Measurements from ENCODE around the gene HAND2. TPM values are rescaled to one million over a fixed set of nuclear protein-coding genes. Genes with fewer than 3 reads are reported as not detected.
A peak's percentile ranks its signal among the peaks of the same experiment; 100 is the strongest.

Gene HAND2
- total and polyA plus RNA-seq, 12 donors = 48.6 to 196 (median 117) TPM

DNA sequence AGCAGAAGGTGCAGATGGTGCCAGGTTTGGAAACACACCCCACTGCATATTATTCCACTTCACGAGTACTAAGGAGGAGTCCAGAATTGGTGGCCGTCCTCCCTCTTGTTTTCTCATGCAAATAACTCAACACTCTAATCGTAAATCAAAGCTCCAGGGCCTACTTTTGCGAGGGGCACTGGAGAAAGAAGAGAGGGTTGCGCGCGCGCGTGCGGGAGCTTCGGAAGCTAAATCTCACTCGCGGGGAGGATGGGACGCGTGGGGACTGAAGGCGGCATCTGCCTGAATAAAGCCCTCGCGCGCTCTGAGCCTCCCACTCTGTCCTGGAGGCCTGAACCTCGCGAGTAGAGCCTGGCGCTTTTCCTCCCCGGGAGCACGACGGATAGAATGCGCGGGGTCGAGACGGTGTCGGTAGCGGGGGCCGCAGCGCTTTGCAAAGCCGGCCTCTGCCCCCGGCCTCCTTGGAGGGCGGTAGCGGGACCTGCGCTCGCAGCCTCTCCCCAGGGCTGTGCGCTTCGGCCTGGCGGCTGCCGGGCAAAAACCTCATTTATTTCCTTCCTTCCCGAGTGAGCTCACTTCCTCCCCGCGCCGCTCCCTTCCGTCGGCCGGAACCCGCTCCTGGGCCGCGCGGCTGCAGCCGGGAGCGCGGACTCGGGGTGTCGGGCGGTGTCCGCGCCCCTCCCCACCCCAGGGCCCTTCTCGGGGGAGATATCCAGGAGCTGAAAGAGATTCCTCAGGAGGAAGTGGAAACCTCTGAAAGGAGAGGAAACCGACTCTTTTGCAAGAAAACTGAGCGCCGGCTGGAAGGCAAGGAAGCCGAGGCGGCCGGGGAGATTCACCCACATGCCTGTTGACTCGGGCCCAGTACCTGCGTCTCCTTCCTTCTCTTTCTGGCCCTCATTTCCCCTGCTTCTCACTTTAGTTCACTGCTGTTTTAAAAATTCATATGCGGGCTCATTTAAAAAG, 20.7 kb downstream of the HAND2 start:
- Histone ChIP-seq H3K36me3 (no peaks in the 10 kb centered on the region), H3K4me1 (peaks cover 0 to 61% (median 13%) of the 10 kb centered on the region in 9 donors), H3K4me3 (peak overlapping the region; percentile 25 to 60 (median 59)), H3K27me3 (peaks cover 0 to 98% (median 13%) of the 10 kb centered on the region in 7 donors), H3K9me3 (peaks cover 0 to 7% (median 0%) of the 10 kb centered on the region in 11 donors), H3K27ac (peak overlapping the region; percentile 77 to 94 (median 90))
- TF ChIP-seq, protein P1, sequence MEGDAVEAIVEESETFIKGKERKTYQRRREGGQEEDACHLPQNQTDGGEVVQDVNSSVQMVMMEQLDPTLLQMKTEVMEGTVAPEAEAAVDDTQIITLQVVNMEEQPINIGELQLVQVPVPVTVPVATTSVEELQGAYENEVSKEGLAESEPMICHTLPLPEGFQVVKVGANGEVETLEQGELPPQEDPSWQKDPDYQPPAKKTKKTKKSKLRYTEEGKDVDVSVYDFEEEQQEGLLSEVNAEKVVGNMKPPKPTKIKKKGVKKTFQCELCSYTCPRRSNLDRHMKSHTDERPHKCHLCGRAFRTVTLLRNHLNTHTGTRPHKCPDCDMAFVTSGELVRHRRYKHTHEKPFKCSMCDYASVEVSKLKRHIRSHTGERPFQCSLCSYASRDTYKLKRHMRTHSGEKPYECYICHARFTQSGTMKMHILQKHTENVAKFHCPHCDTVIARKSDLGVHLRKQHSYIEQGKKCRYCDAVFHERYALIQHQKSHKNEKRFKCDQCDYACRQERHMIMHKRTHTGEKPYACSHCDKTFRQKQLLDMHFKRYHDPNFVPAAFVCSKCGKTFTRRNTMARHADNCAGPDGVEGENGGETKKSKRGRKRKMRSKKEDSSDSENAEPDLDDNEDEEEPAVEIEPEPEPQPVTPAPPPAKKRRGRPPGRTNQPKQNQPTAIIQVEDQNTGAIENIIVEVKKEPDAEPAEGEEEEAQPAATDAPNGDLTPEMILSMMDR (IDR thresholded peaks at IDR 0.05) = no peak
- ATAC-seq (peak; percentile 55 to 86 (median 72)), DNase-seq (peak; percentile 63 to 72)
- 4 to 7% methylated on average over 69 to 72 of the region's 72 CpGs for WGBS, 2 donors
- intact Hi-C loops (cut with DNase I) = loop anchor here in 9 of 10 donors (2.0 to 10.0 kb wide), 14 partner anchors 19 to 805 kb away; no protein-coding TSS in a partner anchor

DNA sequence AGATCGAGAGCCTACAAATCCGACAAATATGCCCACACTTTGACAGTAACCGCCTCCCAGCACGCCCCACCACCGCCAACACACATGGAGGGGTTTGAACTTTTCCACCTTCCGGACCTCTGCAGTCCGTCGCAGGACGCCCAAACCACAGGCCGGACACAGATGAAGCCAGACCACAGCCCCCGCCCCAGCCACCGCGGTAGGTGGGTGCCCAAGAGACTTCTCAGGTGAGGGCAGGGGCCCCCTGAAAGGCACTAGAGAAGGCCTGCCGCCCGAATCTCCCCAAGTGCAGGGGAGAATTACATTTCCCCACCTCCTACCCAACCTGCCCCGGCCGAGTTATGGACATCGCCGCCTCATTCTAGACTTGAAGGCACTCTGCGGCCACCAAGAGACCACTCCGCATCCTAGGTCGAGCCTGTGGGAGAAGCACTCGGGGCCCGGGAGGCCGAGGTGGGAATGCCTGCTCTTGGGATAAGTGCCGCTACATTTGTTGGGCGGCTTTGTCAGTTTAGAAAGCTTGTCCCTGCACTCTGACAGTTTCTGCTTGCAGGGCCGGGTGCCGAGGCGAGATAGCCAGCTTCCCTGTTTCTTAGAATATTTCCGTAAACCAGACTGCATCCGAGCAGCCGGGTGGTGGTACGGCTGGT, 21.5 kb downstream of the HAND2 start:
- peak in 4 of 8 donors; percentile 4 to 8 (median 6) for ATAC-seq
- Histone ChIP-seq H3K36me3 (no peaks in the 10 kb centered on the region), H3K27ac (peak overlapping the region; percentile 77 to 94 (median 90)), H3K27me3 (peaks cover 0 to 99% (median 18%) of the 10 kb centered on the region in 7 donors), H3K4me3 (peak overlapping the region; percentile 25 to 60 (median 59)), H3K4me1 (peaks cover 0 to 67% (median 13%) of the 10 kb centered on the region in 9 donors), H3K9me3 (peaks cover 0 to 7% (median 0%) of the 10 kb centered on the region in 11 donors)
- TF ChIP-seq, protein P1 (IDR thresholded peaks at IDR 0.05) = no peak
- 31 to 39% methylated on average over 34 of the region's 34 CpGs for WGBS, 2 donors
- DNase-seq = no peak
- intact Hi-C loops (cut with DNase I) = loop anchor here in 9 of 10 donors (2.0 to 10.0 kb wide), 14 partner anchors 20 to 806 kb away; no protein-coding TSS in a partner anchor

DNA sequence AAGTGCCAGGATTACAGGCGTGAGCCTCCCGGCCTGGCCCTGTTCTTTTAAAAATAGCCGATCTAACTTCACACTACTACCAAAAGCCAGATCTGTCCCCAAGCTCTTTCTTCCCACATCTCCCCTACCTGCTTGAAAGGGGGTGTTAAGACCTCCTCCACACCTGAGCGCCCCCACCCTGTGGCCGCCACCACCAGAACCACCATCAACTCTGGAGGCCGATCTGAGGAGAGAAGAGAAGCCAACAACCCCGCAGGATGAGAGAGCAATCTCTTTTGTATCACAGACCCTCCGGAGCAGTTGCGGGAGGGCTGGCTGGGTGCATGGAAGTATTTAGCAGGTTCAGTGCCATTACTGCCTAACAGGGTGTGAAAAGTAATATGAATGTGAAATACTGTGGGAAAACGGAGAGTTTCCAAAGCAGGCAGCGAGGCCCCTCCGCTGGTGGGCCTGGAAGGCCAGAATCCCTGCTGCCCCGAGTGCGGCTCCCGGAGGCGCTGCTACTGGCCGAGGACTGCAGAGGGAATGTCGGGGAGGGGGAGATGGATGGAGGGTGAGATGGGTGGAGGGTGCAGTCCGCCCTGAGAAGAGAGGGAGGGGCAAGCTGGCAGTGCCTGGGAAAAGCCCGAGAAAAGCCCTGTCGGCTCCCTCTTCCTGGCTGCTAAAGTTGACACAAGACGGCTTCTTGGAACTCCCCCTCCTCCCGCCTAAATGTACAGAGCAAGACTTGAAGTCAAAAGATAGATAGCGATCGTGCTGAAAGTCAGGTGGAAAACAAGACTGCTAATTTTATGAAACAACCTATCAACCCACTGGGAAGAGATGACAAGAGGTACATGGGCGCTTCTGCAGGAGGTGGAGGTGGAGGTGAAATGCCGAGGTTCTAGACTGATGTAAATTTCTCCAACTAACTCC, 22.3 kb downstream of the HAND2 start:
- intact Hi-C loops (cut with DNase I) = loop anchor here in 9 of 10 donors (1.0 to 10.0 kb wide), 18 partner anchors 21 to 807 kb away; no protein-coding TSS in a partner anchor
- peaks cover 0 to 99% (median 26%) of the 10 kb centered on the region in 7 donors for H3K27me3 ChIP-seq
- H3K9me3 ChIP-seq = peaks cover 0 to 7% (median 0%) of the 10 kb centered on the region in 11 donors
- WGBS, 2 donors = 50 to 64% methylated on average over 27 of the region's 27 CpGs
- no peaks in the 10 kb centered on the region for H3K36me3 ChIP-seq
- H3K27ac ChIP-seq = peak overlapping the region; percentile 77 to 94 (median 90)
- DNase-seq = no peak
- peaks cover 0 to 69% (median 13%) of the 10 kb centered on the region in 9 donors for H3K4me1 ChIP-seq
- TF ChIP-seq, protein P1 (IDR thresholded peaks at IDR 0.05) = no peak
- peak overlapping the region in 8 of 10 donors; percentile 37 to 60 (median 59) for H3K4me3 ChIP-seq
- ATAC-seq = no peak

Data from heart right ventricle (tissue), 16 donors.